A549 (cell line): ENCODE data around the gene TOM1L2. TPM values are rescaled to one million over a fixed set of nuclear protein-coding genes. Genes with fewer than 3 reads are reported as not detected.
A peak's percentile ranks its signal among the peaks of the same experiment; 100 is the strongest.

Source experiments
- ATAC-seq, 2 experiments: fragments of 200-7000 bp in 1 of 2; fragments of >200 bp in 1 of 2; cut with Nextera tagmentation in 1 of 2; cut with Tn5 transposase in 1 of 2; 3 replicates each; pipeline versions ENCODE4 v1.8.0 to v1.9.1; 2018 to 2020; ENCODE audit warnings: mild to moderate bottlenecking in 1 of 2, moderate library complexity in 1 of 2
- CTCF ChIA-PET: fragments of 300-600 bp; sonication (Branson Sonifier 250); formaldehyde crosslinking; extraction: SDS; loops from one replicate; lab custom pipeline; 2021; ENCODE audit warnings: antibody characterized with exemption, inconsistent platforms; lab: Yijun Ruan, JAX
- POLR2A ChIA-PET: fragments of 350-600 bp; formaldehyde crosslinking; extraction: SDS; loops from one replicate; lab custom pipeline; 2021; ENCODE audit warnings: antibody characterized with exemption, inconsistent platforms; lab: Yijun Ruan, JAX
- DNase-seq, 2 experiments: peaks; one replicate each; pipeline versions ENCODE4 v3.0.0 to v3.0.0-alpha.2; 2011 to 2016; ENCODE audit warnings: low read depth in 1 of 2, low spot score in 1 of 2
- FAIRE-seq: peaks from 2 replicates; lab custom pipeline; 2011; peaks lifted over from hg19 to GRCh38; lab: Jason Lieb, UNC
- H3K27ac ChIP-seq, 2 experiments: fragments of >200 bp; sonication (Bioruptor Twin); formaldehyde crosslinking; 3 replicates each; pipeline ENCODE4 v1.5.1; 2016 to 2017
- H3K4me1 ChIP-seq: fragments of >200 bp; sonication (Bioruptor Twin); formaldehyde crosslinking; 3 replicates; pipeline ENCODE4 v1.6.1; 2016
- H3K4me2 ChIP-seq: fragments of >200 bp; sonication (Bioruptor Twin); formaldehyde crosslinking; 3 replicates; pipeline ENCODE4 v1.6.1; 2016
- H3K4me3 ChIP-seq: fragments of >200 bp; sonication (Bioruptor Twin); formaldehyde crosslinking; 3 replicates; pipeline ENCODE4 v1.5.1; 2016
- H3K9me3 ChIP-seq: fragments of >200 bp; sonication (Bioruptor Twin); formaldehyde crosslinking; 3 replicates; pipeline ENCODE4 v1.6.1; 2016
- CHD4 ChIP-seq: fragments of 200-600 bp; sonication (generic); IDR thresholded peaks from 2 replicates; pipeline ENCODE4 v1.6.1; 2016; ENCODE audit warnings: antibody characterized with exemption, mild to moderate bottlenecking, borderline replicate concordance
- CTCF ChIP-seq: fragments of >200 bp; sonication (Bioruptor Twin); formaldehyde crosslinking; IDR thresholded peaks from 3 replicates; pipeline ENCODE4 v1.5.1; 2016
- EHMT2 ChIP-seq: fragments of 200-600 bp; sonication (generic); IDR thresholded peaks from 2 replicates; pipeline ENCODE4 v1.6.1; 2016; ENCODE audit warnings: antibody characterized with exemption, low read depth, mild to moderate bottlenecking, moderate library complexity
- ELK1 ChIP-seq: fragments of 150-350 bp; IDR thresholded peaks from 2 replicates; pipeline ENCODE4 v1.6.1; 2014; ENCODE audit warnings: low read depth, mild to moderate bottlenecking, low read length
- EP300 ChIP-seq, 2 experiments: fragments of >200 bp; sonication (Bioruptor Twin); formaldehyde crosslinking; IDR thresholded peaks; 2 replicates in 1 of 2; 3 replicates in 1 of 2; pipeline ENCODE4 v1.6.1; 2016 to 2017
- ESRRA ChIP-seq: fragments of 150-350 bp; IDR thresholded peaks from 2 replicates; pipeline ENCODE4 v1.6.1; 2014; ENCODE audit warnings: mild to moderate bottlenecking, low read length, borderline replicate concordance
- HDAC2 ChIP-seq: fragments of 200-600 bp; sonication (generic); IDR thresholded peaks from 2 replicates; pipeline ENCODE4 v1.6.1; 2016
- HEYL ChIP-seq: fragments of 250-450 bp; sonication (Bioruptor Pico); IDR thresholded peaks from 2 replicates; pipeline ENCODE4 v1.8.0; 2021; ENCODE audit warnings: mild to moderate bottlenecking, moderate library complexity
- HMGXB4 ChIP-seq: fragments of 250-450 bp; sonication (Bioruptor Pico); IDR thresholded peaks from 2 replicates; pipeline ENCODE4 v1.5.0; 2021; ENCODE audit warnings: mild to moderate bottlenecking, moderate library complexity, borderline replicate concordance
- HOXB13 ChIP-seq: fragments of 250-450 bp; sonication (Bioruptor Pico); IDR thresholded peaks from 2 replicates; pipeline ENCODE4 v1.5.0; 2020; ENCODE audit warnings: low read depth, mild to moderate bottlenecking, moderate library complexity
- KDM1A ChIP-seq: fragments of 200-600 bp; sonication (generic); IDR thresholded peaks from 2 replicates; pipeline ENCODE4 v1.6.1; 2016; ENCODE audit warnings: low read depth, mild to moderate bottlenecking
- MAZ ChIP-seq: fragments of 150-350 bp; IDR thresholded peaks from 2 replicates; pipeline ENCODE4 v1.6.1; 2014; ENCODE audit warnings: antibody characterized with exemption, low read depth, low read length, borderline replicate concordance
- NR3C1 ChIP-seq: fragments of >200 bp; sonication (Bioruptor Twin); formaldehyde crosslinking; IDR thresholded peaks from 3 replicates; pipeline ENCODE4 v1.6.1; 2017
- PBX3 ChIP-seq: IDR thresholded peaks from 2 replicates; pipeline ENCODE4 v1.6.1; 2012
- PHF8 ChIP-seq: fragments of 200-600 bp; sonication (generic); IDR thresholded peaks from 2 replicates; pipeline ENCODE4 v1.6.1; 2016; ENCODE audit warnings: low read depth, mild to moderate bottlenecking, antibody characterized with exemption, moderate library complexity, borderline replicate concordance
- RAD21 ChIP-seq, 2 experiments: fragments of >200 bp in 1 of 2; sonication (Bioruptor Twin) in 1 of 2; formaldehyde crosslinking in 1 of 2; IDR thresholded peaks in 1 of 2; conservative IDR thresholded peaks in 1 of 2; 2 replicates in 1 of 2; 3 replicates in 1 of 2; pipeline ENCODE4 v1.6.1; 2012 to 2018; ENCODE audit warnings: inconsistent platforms in 1 of 2
- REST ChIP-seq: fragments of 200-600 bp; sonication (generic); IDR thresholded peaks from 2 replicates; pipeline ENCODE4 v1.6.1; 2016; ENCODE audit warnings: antibody characterized with exemption, mild to moderate bottlenecking, moderate library complexity
- SMC3 ChIP-seq: fragments of >200 bp; sonication (Bioruptor Twin); formaldehyde crosslinking; IDR thresholded peaks from 3 replicates; pipeline ENCODE4 v1.6.1; 2018; ENCODE audit warnings: inconsistent platforms
- ZC3H11A ChIP-seq: fragments of 450-650 bp; IDR thresholded peaks from 2 replicates; pipeline ENCODE4 v1.6.1; 2014; ENCODE audit warnings: antibody characterized with exemption, mild to moderate bottlenecking
- WGBS: methylation state at CpG from one replicate; pipeline ENCODE4 v1.1.6; 2017; ENCODE audit errors: missing lambda C conversion rate; 5-methylcytosine and 5-hydroxymethylcytosine counted together
- polyA plus RNA-seq, 4 experiments: library from polyadenylated mRNA; depleted of rRNA in 3 of 4; stranded (reverse); fragments of >200 nt; fragmentation: RNase III in 1 of 4; extraction: RNeasy Plus Mini Kit Qiagen cat#74134 plus additional on column Dnase treatment in 1 of 4; gene quantifications; 2 replicates in 3 of 4; 3 replicates in 1 of 4; pipeline ENCODE4 v1.2.3, GENCODE V29; 2011 to 2017

The TOM1L2 gene
- polyA plus RNA-seq, 2 of the 4 experiments (the other 2 are of a cell fraction), result 19.2 to 24.7 TPM

GRCh38 chr17:17976931-17977570 is 4.9 kb upstream of the TOM1L2 start:
- no peak overlapping the region for H3K4me3 ChIP-seq
- CTCF ChIA-PET, result interaction anchor here (0.9 to 1.6 kb wide), 4 partner anchors 11 to 164 kb away, joined by 3 to 4 read pairs (median 3); no protein-coding TSS in a partner anchor
- TF ChIP-seq HMGXB4 (CRISPR knock-in tag), result no peak
- TF ChIP-seq NR3C1, result no peak
- no peak for TF ChIP-seq EP300 (IDR thresholded peaks at IDR 0.05)
- TF ChIP-seq HEYL (CRISPR knock-in tag), result no peak
- no peak for TF ChIP-seq MAZ
- DNase-seq (no peak), FAIRE-seq (no peak), ATAC-seq (no peak)
- POLR2A ChIA-PET, result no interaction called here
- H3K4me2 ChIP-seq, result no peak overlapping the region
- H3K27ac ChIP-seq, result no peak overlapping the region
- no peaks in the 10 kb centered on the region for H3K9me3 ChIP-seq
- peaks cover 7% of the 10 kb centered on the region for H3K4me1 ChIP-seq
- 72% methylated on average over 10 of the region's 10 CpGs for WGBS

GRCh38 chr17:17975436-17975835 is 3.2 kb upstream of the TOM1L2 start:
- no peak for ATAC-seq
- no peak for FAIRE-seq
- no peak overlapping the region for H3K27ac ChIP-seq
- H3K4me3 ChIP-seq, result no peak overlapping the region
- no peak overlapping the region for H3K4me2 ChIP-seq
- TF ChIP-seq CHD4 (no peak), ESRRA (no peak), SMC3 (no peak), HOXB13 (CRISPR knock-in tag) (no peak)
- H3K4me1 ChIP-seq, result peaks cover 18% of the 10 kb centered on the region
- 76% methylated on average over 8 of the region's 8 CpGs for WGBS
- ChIA-PET POLR2A (no interaction called here), CTCF (interaction anchor here (0.6 to 1.3 kb wide), 4 partner anchors 10 to 392 kb away, joined by 3 to 4 read pairs (median 3); no protein-coding TSS in a partner anchor)
- no peak for DNase-seq
- H3K9me3 ChIP-seq, result no peaks in the 10 kb centered on the region

GRCh38 chr17:17972952-17973254 is 703 bp upstream of the TOM1L2 start:
- DNase-seq, result no peak
- Histone ChIP-seq H3K27ac (peak overlapping the region; percentile 54 to 70), H3K4me2 (peak overlapping the region; percentile 91)
- TF ChIP-seq HDAC2 (no peak), PBX3 (no peak), KDM1A (no peak), CTCF (no peak), REST (no peak), ELK1 (no peak), ZC3H11A (no peak), PHF8 (peak; percentile 50; the same call in 1 of the 2 replicates), RAD21 (conservative IDR thresholded peaks at IDR 0.05 in 1 of 2, IDR thresholded peaks at IDR 0.05 in 1 of 2) (0 out of 5 replicates have a peak, but pooled peaks of 1 of the 2 experiments have one; percentile 7), EHMT2 (no peak)
- TF ChIP-seq, all 56 proteins: peak for 2
- H3K4me3 ChIP-seq, result peak overlapping the region; percentile 58
- 9% methylated on average over 13 of the region's 13 CpGs for WGBS
- no peaks in the 10 kb centered on the region for H3K9me3 ChIP-seq
- H3K4me1 ChIP-seq, result peaks cover 25% of the 10 kb centered on the region
- POLR2A ChIA-PET, result interaction anchor here (0.9 to 1.1 kb wide), 3 partner anchors 14 to 136 kb away, joined by 6 to 20 read pairs (median 8); partner anchors contain the start of gene SREBF1
- FAIRE-seq (no peak), ATAC-seq (peak in 1 of 2 experiments; percentile 18; a peak in 3 of 6 replicates)
- CTCF ChIA-PET, result interaction anchor here (1.1 to 7.4 kb wide), 10 partner anchors 10 to 173 kb away, joined by 3 to 51 read pairs (median 6); no protein-coding TSS in a partner anchor
